Effector memory CD4-positive, alpha-beta T cell (primary cell): ENCODE results near the gene ENTREP1.

Source experiments
- DNase-seq, 3 donors: peaks; one replicate each; pipeline ENCODE4 v3.0.0-alpha.2; 2020
- H3K27ac ChIP-seq: 2 replicates; pipeline ENCODE4 v1.7.0; 2013; ENCODE audit warnings: mild to moderate bottlenecking, low read length, moderate library complexity; ENCODE audit not compliant: insufficient read depth, poor library complexity, severe bottlenecking
- H3K27me3 ChIP-seq: replicated peaks from 2 replicates; pipeline ENCODE4 v1.7.0; 2013; ENCODE audit warnings: mild to moderate bottlenecking, low read length; ENCODE audit not compliant: insufficient read depth, control insufficient read depth, poor library complexity, severe bottlenecking
- H3K36me3 ChIP-seq: 2 replicates; pipeline ENCODE4 v1.7.0; 2013; ENCODE audit warnings: mild to moderate bottlenecking, low read length, moderate library complexity; ENCODE audit not compliant: control insufficient read depth, insufficient read depth
- H3K4me1 ChIP-seq: 2 replicates; pipeline ENCODE4 v1.7.0; 2013; ENCODE audit warnings: low read length, mild to moderate bottlenecking; ENCODE audit not compliant: control insufficient read depth, insufficient read depth, poor library complexity, severe bottlenecking
- H3K4me3 ChIP-seq: 2 replicates; pipeline ENCODE4 v1.7.0; 2013; ENCODE audit warnings: low read length, low read depth, mild to moderate bottlenecking; ENCODE audit not compliant: insufficient read depth, poor library complexity, severe bottlenecking
- H3K9me3 ChIP-seq: 2 replicates; pipeline ENCODE4 v1.7.0; 2013; ENCODE audit warnings: mild to moderate bottlenecking, low read length, moderate library complexity; ENCODE audit not compliant: control insufficient read depth

Gene ENTREP1

GRCh38 chr9:69382135-69382534 is 57.1 kb downstream of the ENTREP1 start:
- Histone ChIP-seq H3K27me3 (no peaks in the 10 kb centered on the region), H3K27ac (no peak overlapping the region), H3K4me3 (no peak overlapping the region), H3K4me1 (no peaks in the 10 kb centered on the region), H3K36me3 (no peaks in the 10 kb centered on the region), H3K9me3 (no peaks in the 10 kb centered on the region)
- no peak for DNase-seq

DNA sequence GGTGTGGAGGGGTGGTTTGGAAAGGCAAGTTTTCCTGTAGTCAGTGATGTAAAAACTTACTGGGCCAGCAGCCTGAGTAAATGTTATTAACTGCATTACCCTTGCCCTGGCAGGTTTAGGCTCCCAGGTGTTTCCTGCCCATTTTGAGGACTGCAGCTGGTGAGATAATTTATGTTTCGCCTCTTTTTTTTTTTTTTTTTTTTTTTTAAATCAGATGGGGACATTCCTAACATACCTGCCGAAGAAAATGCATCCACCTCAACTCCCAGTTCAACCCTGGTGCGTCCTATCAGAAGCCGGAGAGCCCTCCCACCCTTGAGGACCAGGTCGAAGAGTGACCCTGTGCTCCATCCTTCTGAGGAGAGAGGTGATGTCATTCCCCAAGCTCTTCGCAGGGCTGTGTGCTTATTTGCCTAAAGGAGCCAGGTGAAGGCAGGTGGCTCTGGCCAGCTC is 60.6 kb downstream of the ENTREP1 start:
- no peak overlapping the region for H3K4me3 ChIP-seq
- no peak overlapping the region for H3K27ac ChIP-seq
- no peaks in the 10 kb centered on the region for H3K36me3 ChIP-seq
- no peaks in the 10 kb centered on the region for H3K27me3 ChIP-seq
- no peaks in the 10 kb centered on the region for H3K9me3 ChIP-seq
- no peaks in the 10 kb centered on the region for H3K4me1 ChIP-seq
- no peak for DNase-seq

- H3K9me3 ChIP-seq = no peaks in the 10 kb centered on the region
- no peak overlapping the region for H3K4me3 ChIP-seq
- DNase-seq = no peak
- no peak overlapping the region for H3K27ac ChIP-seq
- H3K27me3 ChIP-seq = no peaks in the 10 kb centered on the region
- no peaks in the 10 kb centered on the region for H3K36me3 ChIP-seq
- no peaks in the 10 kb centered on the region for H3K4me1 ChIP-seq
Observed at GRCh38 chr9:69386651-69387050, 61.6 kb downstream of the ENTREP1 start.

GRCh38 chr9:69388596-69388995 is 63.6 kb downstream of the ENTREP1 start:
- H3K9me3 ChIP-seq = no peaks in the 10 kb centered on the region
- no peaks in the 10 kb centered on the region for H3K27me3 ChIP-seq
- H3K4me3 ChIP-seq = no peak overlapping the region
- H3K27ac ChIP-seq = no peak overlapping the region
- H3K4me1 ChIP-seq = no peaks in the 10 kb centered on the region
- no peaks in the 10 kb centered on the region for H3K36me3 ChIP-seq
- DNase-seq = no peak

GRCh38 chr9:69389437-69389995 is 64.5 kb downstream of the ENTREP1 start:
- no peaks in the 10 kb centered on the region for H3K27me3 ChIP-seq
- H3K9me3 ChIP-seq = no peaks in the 10 kb centered on the region
- H3K27ac ChIP-seq = no peak overlapping the region
- no peaks in the 10 kb centered on the region for H3K36me3 ChIP-seq
- DNase-seq = no peak
- H3K4me3 ChIP-seq = no peak overlapping the region
- H3K4me1 ChIP-seq = no peaks in the 10 kb centered on the region

- Histone ChIP-seq H3K9me3 (no peaks in the 10 kb centered on the region), H3K4me3 (no peak overlapping the region), H3K36me3 (no peaks in the 10 kb centered on the region), H3K27me3 (no peaks in the 10 kb centered on the region), H3K4me1 (no peaks in the 10 kb centered on the region), H3K27ac (no peak overlapping the region)
- no peak for DNase-seq
Observed at GRCh38 chr9:69391487-69391886, 66.5 kb downstream of the ENTREP1 start.

DNA sequence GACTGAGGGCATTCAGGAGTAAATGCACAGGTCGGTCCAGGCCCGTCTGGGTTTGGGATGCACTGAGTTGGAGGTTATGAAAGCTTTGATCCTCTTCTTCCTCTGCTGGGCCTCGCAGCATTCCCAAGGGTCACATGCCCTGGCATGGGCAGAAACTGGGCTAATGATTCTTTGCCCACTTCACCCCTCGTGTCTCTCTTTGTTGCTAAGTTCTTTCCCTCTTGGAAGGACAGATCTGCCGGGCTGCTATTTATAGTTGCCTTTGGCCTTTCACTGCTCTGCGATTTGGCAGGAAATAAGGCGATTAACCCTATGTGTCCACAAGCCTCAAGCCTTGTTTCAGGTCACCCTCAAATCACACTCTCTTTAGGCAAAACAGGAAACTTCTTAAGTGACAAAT is 66.9 kb downstream of the ENTREP1 start:
- H3K36me3 ChIP-seq = no peaks in the 10 kb centered on the region
- H3K4me3 ChIP-seq = no peak overlapping the region
- H3K27me3 ChIP-seq = no peaks in the 10 kb centered on the region
- H3K27ac ChIP-seq = no peak overlapping the region
- DNase-seq = no peak
- H3K9me3 ChIP-seq = no peaks in the 10 kb centered on the region
- no peaks in the 10 kb centered on the region for H3K4me1 ChIP-seq

DNA sequence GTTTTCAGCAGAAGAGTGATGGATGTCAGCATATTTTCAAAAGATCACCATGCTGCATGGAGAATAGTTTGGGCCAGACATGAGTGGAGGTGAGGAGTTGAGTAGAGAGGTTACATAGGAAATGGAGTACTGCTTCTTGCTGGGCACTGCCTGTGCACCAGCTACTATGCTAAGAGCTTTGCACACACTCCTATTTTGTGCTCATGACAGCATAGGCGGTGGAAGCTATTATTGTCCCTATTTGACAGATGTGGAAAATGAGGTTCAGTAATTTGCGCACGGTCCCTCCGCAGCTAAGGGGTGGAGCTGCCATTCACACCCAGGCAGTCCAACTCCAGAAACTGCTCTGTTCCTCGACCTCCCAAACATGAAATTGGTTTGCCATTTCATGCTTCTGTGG is 67.8 kb downstream of the ENTREP1 start:
- H3K4me3 ChIP-seq = no peak overlapping the region
- H3K27me3 ChIP-seq = no peaks in the 10 kb centered on the region
- H3K4me1 ChIP-seq = no peaks in the 10 kb centered on the region
- no peaks in the 10 kb centered on the region for H3K9me3 ChIP-seq
- H3K36me3 ChIP-seq = no peaks in the 10 kb centered on the region
- no peak overlapping the region for H3K27ac ChIP-seq
- no peak for DNase-seq

- no peak for DNase-seq
- Histone ChIP-seq H3K27ac (no peak overlapping the region), H3K27me3 (no peaks in the 10 kb centered on the region), H3K9me3 (no peaks in the 10 kb centered on the region), H3K4me1 (no peaks in the 10 kb centered on the region), H3K36me3 (no peaks in the 10 kb centered on the region), H3K4me3 (no peak overlapping the region)
Observed at GRCh38 chr9:69393425-69393824, 68.4 kb downstream of the ENTREP1 start.

DNA sequence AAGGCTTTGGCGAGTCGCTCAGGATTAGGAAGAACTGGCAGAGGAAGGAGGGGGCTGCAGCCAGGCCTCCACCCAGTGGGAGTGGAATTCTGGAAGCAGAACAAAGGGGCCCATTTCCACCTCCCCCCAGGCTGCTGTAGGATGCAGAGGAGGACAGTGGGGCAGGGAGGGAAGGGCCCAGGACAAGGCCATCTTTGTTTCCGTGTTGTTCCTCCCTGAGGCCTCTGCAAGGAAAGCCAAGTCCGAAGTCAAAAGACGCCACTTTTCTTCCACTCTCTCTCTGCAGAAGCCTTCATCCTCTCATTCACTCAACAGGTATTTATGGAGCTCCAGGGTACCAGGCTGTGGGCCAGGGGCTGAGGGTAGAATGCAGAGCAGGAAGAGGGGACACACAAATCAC is 70.7 kb downstream of the ENTREP1 start:
- Histone ChIP-seq H3K27me3 (no peaks in the 10 kb centered on the region), H3K36me3 (no peaks in the 10 kb centered on the region), H3K9me3 (no peaks in the 10 kb centered on the region), H3K27ac (no peak overlapping the region), H3K4me3 (no peak overlapping the region), H3K4me1 (no peaks in the 10 kb centered on the region)
- DNase-seq = no peak
